Loucy (cell line): ENCODE data around the gene PICK1.

Source experiments
- H2AFZ ChIP-seq: fragments of 200-600 bp; sonication (generic); 2 replicates; pipeline ENCODE4 v1.6.0; 2016; ENCODE audit warnings: antibody characterized with exemption, mild to moderate bottlenecking, low read length, moderate library complexity
- H3F3A ChIP-seq: fragments of 200-600 bp; 2 replicates; pipeline ENCODE4 v1.6.0; 2016; ENCODE audit warnings: antibody characterized with exemption, low read depth, mild to moderate bottlenecking
- H3K27me3 ChIP-seq: fragments of 200-600 bp; sonication (generic); 2 replicates; pipeline ENCODE4 v1.6.1; 2014; ENCODE audit warnings: low read length, mild to moderate bottlenecking; ENCODE audit not compliant: insufficient read depth, poor library complexity, severe bottlenecking
- H3K36me3 ChIP-seq: fragments of 200-600 bp; sonication (generic); 2 replicates; pipeline ENCODE4 v1.6.1; 2016; ENCODE audit warnings: low read length; ENCODE audit not compliant: insufficient read depth
- H3K4me1 ChIP-seq: fragments of 200-600 bp; sonication (generic); 2 replicates; pipeline ENCODE4 v1.5.1; 2014; ENCODE audit warnings: low read length, mild to moderate bottlenecking; ENCODE audit not compliant: insufficient read depth, poor library complexity, severe bottlenecking
- H3K4me2 ChIP-seq: fragments of 200-600 bp; sonication (generic); 2 replicates; pipeline ENCODE4 v1.6.0; 2014; ENCODE audit warnings: antibody characterized with exemption, low read length, low read depth, mild to moderate bottlenecking; ENCODE audit not compliant: poor library complexity, severe bottlenecking
- H3K4me3 ChIP-seq: fragments of 200-600 bp; sonication (generic); 2 replicates; pipeline ENCODE4 v1.5.1; 2014; ENCODE audit warnings: low read length, mild to moderate bottlenecking, mixed read lengths; ENCODE audit not compliant: poor library complexity, severe bottlenecking
- H3K79me2 ChIP-seq: fragments of 200-600 bp; sonication (generic); 2 replicates; pipeline ENCODE4 v1.6.1; 2014; ENCODE audit warnings: low read length; ENCODE audit not compliant: insufficient read depth
- H3K9ac ChIP-seq: fragments of 200-600 bp; sonication (generic); 2 replicates; pipeline ENCODE4 v1.6.0; 2014; ENCODE audit warnings: mild to moderate bottlenecking, low read depth, low read length, moderate library complexity; ENCODE audit not compliant: poor library complexity, severe bottlenecking
- H3K9me2 ChIP-seq: fragments of 200-600 bp; sonication (generic); replicated peaks from 2 replicates; pipeline ENCODE4 v1.6.1; 2016; ENCODE audit warnings: low read depth, low read length, mixed read lengths
- H3K9me3 ChIP-seq: fragments of 200-600 bp; sonication (generic); 2 replicates; pipeline ENCODE4 v1.6.1; 2014; ENCODE audit warnings: mild to moderate bottlenecking, antibody characterized with exemption, low read length, low read depth; ENCODE audit not compliant: insufficient read depth
- H4K20me1 ChIP-seq: fragments of 200-600 bp; sonication (generic); 2 replicates; pipeline ENCODE4 v1.6.0; 2014; ENCODE audit warnings: antibody characterized with exemption, low read length, mild to moderate bottlenecking; ENCODE audit not compliant: insufficient read depth, poor library complexity, severe bottlenecking
- CTCF ChIP-seq: fragments of 200-600 bp; sonication (generic); conservative IDR thresholded peaks from 2 replicates; pipeline ENCODE4 v1.5.1; 2014; ENCODE audit warnings: mild to moderate bottlenecking, antibody characterized with exemption, low read length
- EZH2phosphoT487 ChIP-seq: fragments of 200-600 bp; IDR thresholded peaks from 2 replicates; pipeline ENCODE4 v1.6.1; 2018; ENCODE audit warnings: antibody characterized with exemption, mild to moderate bottlenecking, moderate library complexity, borderline replicate concordance

The PICK1 gene

GRCh38 chr22:38110863-38111852 lies 54.0 kb downstream of the PICK1 start:
- Histone ChIP-seq H4K20me1 (no peaks in the 10 kb centered on the region), H3K4me1 (no peaks in the 10 kb centered on the region), H3K36me3 (no peaks in the 10 kb centered on the region), H3F3A (no peaks in the 10 kb centered on the region), H3K9me3 (no peaks in the 10 kb centered on the region), H3K4me2 (no peak overlapping the region), H3K4me3 (no peak overlapping the region), H3K9me2 (no peaks in the 10 kb centered on the region), H3K9ac (no peak overlapping the region), H3K79me2 (no peaks in the 10 kb centered on the region), H3K27me3 (no peaks in the 10 kb centered on the region), H2AFZ (no peak overlapping the region)
- TF ChIP-seq EZH2phosphoT487 (no peak), CTCF (no peak)

- Histone ChIP-seq H3K79me2 (no peaks in the 10 kb centered on the region), H3K36me3 (no peaks in the 10 kb centered on the region), H2AFZ (no peak overlapping the region), H3F3A (no peaks in the 10 kb centered on the region), H3K9ac (no peak overlapping the region), H3K9me3 (no peaks in the 10 kb centered on the region), H3K4me2 (no peak overlapping the region), H3K4me1 (no peaks in the 10 kb centered on the region), H3K9me2 (no peaks in the 10 kb centered on the region), H3K4me3 (no peak overlapping the region), H4K20me1 (no peaks in the 10 kb centered on the region), H3K27me3 (no peaks in the 10 kb centered on the region)
- no peak for TF ChIP-seq EZH2phosphoT487
- no peak for TF ChIP-seq CTCF
These were observed 54.7 kb downstream of the PICK1 start for GRCh38 chr22:38111925-38112355.

GRCh38 chr22:38112381-38112780 lies 55.2 kb downstream of the PICK1 start:
- no peaks in the 10 kb centered on the region for H3K9me3 ChIP-seq

More at GRCh38 chr22:38112381-38112780, 55.2 kb downstream of the PICK1 start:
- no peaks in the 10 kb centered on the region for H3K79me2 ChIP-seq
- H3K9ac ChIP-seq: no peak overlapping the region
- no peaks in the 10 kb centered on the region for H3K36me3 ChIP-seq
- no peaks in the 10 kb centered on the region for H3K27me3 ChIP-seq
- no peak overlapping the region for H3K4me3 ChIP-seq
- TF ChIP-seq CTCF: no peak
- no peak for TF ChIP-seq EZH2phosphoT487
- H2AFZ ChIP-seq: no peak overlapping the region
- H3K4me2 ChIP-seq: no peak overlapping the region
- no peaks in the 10 kb centered on the region for H3K4me1 ChIP-seq
- no peaks in the 10 kb centered on the region for H3K9me2 ChIP-seq
- no peaks in the 10 kb centered on the region for H3F3A ChIP-seq
- H4K20me1 ChIP-seq: no peaks in the 10 kb centered on the region
